GM13977 (cell line): ENCODE data around the gene MLF2.
A peak's percentile ranks its signal among the peaks of the same experiment; 100 is the strongest.

ENCODE experiments used
- DNase-seq: peaks from one replicate; pipeline ENCODE4 v3.0.0; 2012; ENCODE audit warnings: low spot score
- CTCF ChIP-seq: IDR thresholded peaks from 2 replicates; pipeline ENCODE4 v1.5.1; 2012; ENCODE audit warnings: mild to moderate bottlenecking, control low read depth; ENCODE audit not compliant: insufficient read depth; ENCODE audit errors: extremely low read depth, missing control alignments
- in situ Hi-C: fragments of 300-500 bp; cut with MboI; formaldehyde crosslinking; loops from one replicate; pipeline ENCODE4 v1.12.0; 2022; ENCODE audit warnings: low sequenced_read_pairs, low pct_unique_long_range_greater_than_20kb, mixed read lengths, inconsistent platforms; ENCODE audit not compliant: unreplicated experiment

MLF2 gene

GRCh38 chr12:6765048-6765633 lies 12.2 kb upstream of the MLF2 start:
- no peak for TF ChIP-seq CTCF
- in situ Hi-C loops, result no loop called here
- no peak for DNase-seq

- peak; percentile 97 for DNase-seq
- no peak for TF ChIP-seq CTCF
- in situ Hi-C loops, result no loop called here
Observed at GRCh38 chr12:6764011-6764828, 11.3 kb upstream of the MLF2 start.

- no peak for TF ChIP-seq CTCF
- DNase-seq, result no peak
- in situ Hi-C loops, result no loop called here
Observed at GRCh38 chr12:6763380-6763779, 10.4 kb upstream of the MLF2 start.

GRCh38 chr12:6759741-6760140 lies 6.8 kb upstream of the MLF2 start:
- in situ Hi-C loops, result no loop called here
- no peak for DNase-seq
- no peak for TF ChIP-seq CTCF

GRCh38 chr12:6758506-6759095 lies 5.7 kb upstream of the MLF2 start:
- no peak for DNase-seq
- no peak for TF ChIP-seq CTCF
- in situ Hi-C loops, result no loop called here

GRCh38 chr12:6757028-6757690 lies 4.2 kb upstream of the MLF2 start:
- in situ Hi-C loops, result no loop called here
- no peak for DNase-seq
- TF ChIP-seq CTCF, result no peak
